Measurements from ENCODE around the gene PDSS2.

PDSS2 gene

DNA sequence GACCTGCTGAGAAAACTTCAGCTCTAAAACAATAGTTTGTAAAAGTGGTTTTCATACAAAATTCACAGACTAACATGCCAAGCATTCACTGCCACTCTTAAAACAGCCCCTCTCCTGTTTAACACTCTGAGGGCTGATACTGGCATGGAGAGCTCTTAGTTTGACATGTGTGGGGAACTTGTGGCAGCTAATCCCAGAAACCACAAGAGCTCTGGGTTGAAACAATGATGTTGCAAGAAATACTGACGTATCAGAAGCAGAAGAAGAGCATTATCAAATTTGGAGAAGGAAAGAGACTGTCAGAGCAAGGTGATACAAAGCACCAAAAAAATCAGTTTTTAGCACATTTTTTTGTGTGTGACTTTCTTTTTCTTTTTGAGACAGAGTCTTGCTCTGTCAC is 349.2 kb downstream of the PDSS2 start:
- no peak for DNase-seq

DNA sequence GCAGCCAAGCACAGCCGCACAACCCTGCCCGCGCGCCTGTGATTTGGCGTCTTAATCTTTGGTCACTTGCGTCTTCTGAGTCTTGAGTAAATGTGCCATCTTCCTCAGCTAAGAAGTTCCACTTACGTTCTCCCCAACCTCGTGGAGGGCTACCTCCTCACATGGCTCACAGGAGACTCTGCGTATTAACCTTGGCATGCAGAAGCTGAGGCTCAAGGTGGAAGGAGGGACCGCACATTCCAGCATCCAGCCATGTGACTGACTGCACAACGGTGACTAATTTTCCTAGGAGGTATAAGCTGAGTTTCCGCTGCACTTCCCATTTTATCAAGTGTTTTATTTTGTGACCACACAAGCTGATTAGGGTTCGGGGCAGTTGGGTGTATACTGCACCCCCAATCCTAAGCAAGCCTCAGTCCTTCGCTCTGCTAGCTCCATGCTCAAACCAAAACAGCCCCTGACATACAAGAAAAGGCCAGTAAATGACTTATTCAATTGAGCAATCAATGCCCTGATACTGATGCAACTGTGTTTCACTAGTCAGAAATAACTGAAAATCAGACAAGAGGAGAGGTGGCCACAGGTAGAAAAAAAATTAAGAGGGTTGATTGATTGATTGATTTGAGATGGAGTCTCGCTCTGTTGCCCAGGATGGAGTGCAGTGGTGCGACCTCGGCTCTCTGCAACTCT is 351.0 kb downstream of the PDSS2 start:
- DNase-seq = no peak

DNA sequence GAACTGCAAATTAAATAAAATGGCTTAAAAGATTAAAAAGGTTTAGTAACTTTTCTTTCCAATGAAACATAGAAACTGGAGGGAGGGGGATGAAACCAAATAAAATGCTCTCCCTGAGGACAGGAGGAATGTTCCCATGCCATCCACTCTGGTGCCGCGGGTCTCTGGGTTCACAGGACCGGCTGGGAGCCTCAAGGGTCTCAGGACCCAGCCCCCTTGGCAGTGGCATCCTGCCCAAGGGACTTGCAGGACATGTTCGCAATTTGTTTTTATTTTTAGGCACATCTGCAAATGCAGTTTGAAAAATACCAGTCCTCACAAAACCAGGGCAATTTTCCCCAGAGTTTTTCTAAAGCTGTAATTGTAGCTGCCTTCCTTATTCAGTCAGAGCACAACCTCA is 351.6 kb downstream of the PDSS2 start:
- no peak for DNase-seq

DNA sequence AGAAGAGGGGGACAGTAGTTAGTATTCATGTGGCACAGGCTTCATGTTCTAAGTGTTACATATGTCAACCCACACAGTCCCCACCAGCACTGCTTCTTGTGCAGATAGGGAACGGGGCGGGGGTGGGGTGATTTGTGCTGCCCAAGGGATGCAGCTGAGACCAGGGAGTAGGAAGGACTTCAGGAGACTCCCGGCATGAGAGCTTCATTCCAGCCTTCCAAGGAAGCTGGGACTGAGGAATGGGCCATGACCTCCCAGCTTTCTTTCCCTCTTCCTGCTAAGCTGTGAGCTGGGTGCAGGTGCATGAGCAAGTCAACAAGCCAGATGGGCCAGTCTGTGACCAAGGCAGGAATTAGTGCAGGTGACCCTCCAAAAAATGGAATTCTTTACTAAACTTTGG is 353.2 kb downstream of the PDSS2 start:
- DNase-seq = no peak

DNA sequence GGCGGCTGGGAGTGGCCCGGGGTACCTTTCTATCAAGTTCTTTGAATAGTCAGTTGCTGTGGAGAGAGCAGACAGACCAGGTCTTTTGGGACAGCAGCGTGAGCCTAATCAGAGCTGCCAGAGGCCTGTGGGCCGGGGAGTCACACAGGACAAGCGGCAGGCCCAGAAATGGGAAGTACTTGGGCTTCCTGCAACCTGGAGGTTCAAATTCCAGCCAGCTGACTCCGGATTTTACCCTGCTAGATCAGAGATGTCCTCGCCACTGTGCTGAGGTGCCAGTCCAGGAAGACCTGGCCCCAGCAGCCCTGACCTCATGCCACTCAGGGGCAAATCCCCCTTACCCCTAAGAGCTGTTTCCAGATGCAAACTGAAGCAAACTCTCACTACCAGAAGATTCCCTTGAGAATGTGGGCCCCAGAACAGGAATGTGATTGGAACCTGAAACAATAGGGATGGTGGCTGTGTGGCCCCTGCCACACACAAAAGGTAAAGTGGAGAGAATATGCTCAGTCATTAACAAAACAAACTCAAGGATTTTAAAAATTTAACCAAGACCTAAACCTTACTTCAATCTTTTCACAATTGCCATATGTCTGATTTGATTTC is 353.8 kb downstream of the PDSS2 start:
- DNase-seq = no peak

DNA sequence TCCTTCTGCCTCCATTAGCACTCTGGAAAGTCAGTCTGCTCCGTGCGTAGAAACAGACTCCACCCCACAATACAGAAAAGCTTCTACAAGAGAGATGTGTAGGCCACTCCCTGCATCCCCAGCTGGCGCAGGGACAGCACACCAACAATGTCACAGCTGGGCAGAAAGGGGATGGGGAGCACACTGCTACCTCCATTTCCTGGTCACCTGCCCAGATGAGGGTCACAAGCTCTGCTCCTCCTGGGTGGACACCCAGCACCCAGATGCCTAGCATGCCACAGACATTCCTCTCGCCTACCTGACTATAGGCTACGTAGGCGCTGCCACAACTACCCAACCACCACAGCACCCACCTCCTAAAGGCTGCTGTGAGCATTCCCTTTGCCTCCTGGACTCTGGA is 356.3 kb downstream of the PDSS2 start:
- no peak for DNase-seq
